PC-9 (cell line): ENCODE data around the gene HAP1.

ENCODE experiments used
- CTCF ChIP-seq: fragments of 200-600 bp; sonication (generic); conservative IDR thresholded peaks from 2 replicates; pipeline ENCODE4 v1.6.1; 2017; ENCODE audit warnings: mixed run types, antibody characterized with exemption, mild to moderate bottlenecking, moderate library complexity
- EZH2 ChIP-seq: fragments of 200-600 bp; sonication (generic); IDR thresholded peaks from 2 replicates; pipeline ENCODE4 v1.8.0; 2017; ENCODE audit warnings: antibody characterized with exemption, low read depth

GRCh38 chr17:41777574-41778188 lies 43.2 kb upstream of the HAP1 start:
- TF ChIP-seq CTCF (no peak), EZH2 (no peak)
